HEK293T (cell line): ENCODE measurements around the gene GNAQ.
A peak's percentile ranks its signal among the peaks of the same experiment; 100 is the strongest.

Source experiments
- CTCF ChIA-PET: fragments of 350-600 bp; formaldehyde crosslinking; extraction: SDS; loops from one replicate; lab custom pipeline; 2021; ENCODE audit warnings: antibody characterized with exemption, inconsistent platforms; lab: Yijun Ruan, JAX
- POLR2A ChIA-PET: fragments of 350-600 bp; formaldehyde crosslinking; extraction: SDS; loops from one replicate; lab custom pipeline; 2020; ENCODE audit warnings: antibody characterized with exemption, inconsistent platforms; lab: Yijun Ruan, JAX
- DNase-seq: peaks from one replicate; pipeline ENCODE4 v3.0.0; 2012; ENCODE audit warnings: mixed read lengths; ENCODE audit errors: extremely low spot score
- ARNT ChIP-seq: fragments of 450-650 bp; IDR thresholded peaks from 2 replicates; pipeline ENCODE4 v1.6.1; 2017; ENCODE audit warnings: mild to moderate bottlenecking
- BHLHE40 ChIP-seq: fragments of 450-650 bp; IDR thresholded peaks from 2 replicates; pipeline ENCODE4 v1.6.1; 2016; ENCODE audit warnings: mild to moderate bottlenecking, moderate library complexity, borderline replicate concordance
- CTBP1 ChIP-seq: fragments of 450-650 bp; IDR thresholded peaks from 2 replicates; pipeline ENCODE4 v1.6.1; 2016; ENCODE audit warnings: borderline replicate concordance
- ELF4 ChIP-seq: fragments of 450-650 bp; IDR thresholded peaks from 2 replicates; pipeline ENCODE4 v1.6.1; 2017; ENCODE audit warnings: antibody characterized with exemption
- FOXA1 ChIP-seq: fragments of 450-650 bp; IDR thresholded peaks from 2 replicates; pipeline ENCODE4 v1.6.1; 2016; ENCODE audit warnings: mild to moderate bottlenecking
- FOXK2 ChIP-seq: fragments of 450-650 bp; IDR thresholded peaks from 2 replicates; pipeline ENCODE4 v1.6.1; 2016; ENCODE audit warnings: mild to moderate bottlenecking
- FOXM1 ChIP-seq: fragments of 450-650 bp; IDR thresholded peaks from 2 replicates; pipeline ENCODE4 v1.6.1; 2017; ENCODE audit warnings: mild to moderate bottlenecking, borderline replicate concordance
- HDGF ChIP-seq: fragments of 450-650 bp; IDR thresholded peaks from 2 replicates; pipeline ENCODE4 v1.6.1; 2017; ENCODE audit warnings: antibody characterized with exemption, borderline replicate concordance
- L3MBTL2 ChIP-seq: fragments of 450-650 bp; conservative IDR thresholded peaks from 2 replicates; pipeline ENCODE4 v1.6.1; 2016; ENCODE audit warnings: mild to moderate bottlenecking
- LEF1 ChIP-seq: fragments of 450-650 bp; IDR thresholded peaks from 2 replicates; pipeline ENCODE4 v1.6.1; 2017; ENCODE audit warnings: mild to moderate bottlenecking, borderline replicate concordance
- NFRKB ChIP-seq: fragments of 450-650 bp; IDR thresholded peaks from 2 replicates; pipeline ENCODE4 v1.6.1; 2016; ENCODE audit warnings: mild to moderate bottlenecking, moderate library complexity
- SP1 ChIP-seq: fragments of 450-650 bp; IDR thresholded peaks from 2 replicates; pipeline ENCODE4 v1.6.1; 2017
- SUZ12 ChIP-seq: fragments of 450-650 bp; IDR thresholded peaks from 2 replicates; pipeline ENCODE4 v1.6.1; 2016; ENCODE audit warnings: mild to moderate bottlenecking
- TARDBP ChIP-seq: fragments of 450-650 bp; IDR thresholded peaks from 2 replicates; pipeline ENCODE4 v1.6.1; 2016
- ZNF384 ChIP-seq: fragments of 450-650 bp; IDR thresholded peaks from 2 replicates; pipeline ENCODE4 v1.6.1; 2016
- TF ChIP-seq, protein P1 (sequence below): fragments of 450-650 bp; IDR thresholded peaks from 2 replicates; pipeline ENCODE4 v1.6.1; 2016

Gene GNAQ

DNA sequence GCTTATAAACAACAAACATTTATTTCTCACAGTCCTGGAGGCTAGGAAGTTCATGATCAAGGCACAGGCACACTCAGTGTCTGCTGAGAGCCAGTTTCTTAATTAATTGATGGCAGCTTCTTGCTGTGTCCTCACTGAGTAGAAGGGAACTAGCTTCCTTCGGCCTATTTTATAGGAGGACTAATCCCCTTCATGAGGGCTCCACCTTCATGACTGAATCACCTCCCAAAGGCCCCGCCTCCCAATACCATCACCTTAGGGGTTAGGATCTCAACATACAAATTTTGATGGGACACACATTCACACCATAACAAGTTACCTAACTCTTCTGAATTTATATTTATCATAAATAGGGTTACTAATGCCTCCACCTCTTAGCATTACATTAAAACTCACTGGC, 129.8 kb downstream of the GNAQ start:
- no peak for DNase-seq
- ChIA-PET POLR2A (no interaction called here), CTCF (no interaction called here)
- no peak for TF ChIP-seq ELF4
- no peak for TF ChIP-seq SUZ12
- TF ChIP-seq LEF1 = no peak
- no peak for TF ChIP-seq L3MBTL2
- no peak for TF ChIP-seq FOXM1
- TF ChIP-seq TARDBP = no peak
- no peak for TF ChIP-seq HDGF
- no peak for TF ChIP-seq ARNT
- TF ChIP-seq BHLHE40 = no peak
- no peak for TF ChIP-seq FOXA1
- TF ChIP-seq, protein P1, sequence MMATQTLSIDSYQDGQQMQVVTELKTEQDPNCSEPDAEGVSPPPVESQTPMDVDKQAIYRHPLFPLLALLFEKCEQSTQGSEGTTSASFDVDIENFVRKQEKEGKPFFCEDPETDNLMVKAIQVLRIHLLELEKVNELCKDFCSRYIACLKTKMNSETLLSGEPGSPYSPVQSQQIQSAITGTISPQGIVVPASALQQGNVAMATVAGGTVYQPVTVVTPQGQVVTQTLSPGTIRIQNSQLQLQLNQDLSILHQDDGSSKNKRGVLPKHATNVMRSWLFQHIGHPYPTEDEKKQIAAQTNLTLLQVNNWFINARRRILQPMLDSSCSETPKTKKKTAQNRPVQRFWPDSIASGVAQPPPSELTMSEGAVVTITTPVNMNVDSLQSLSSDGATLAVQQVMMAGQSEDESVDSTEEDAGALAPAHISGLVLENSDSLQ = no peak
- no peak for TF ChIP-seq NFRKB
- TF ChIP-seq FOXK2 = no peak
- no peak for TF ChIP-seq SP1
- TF ChIP-seq ZNF384 = no peak
- TF ChIP-seq CTBP1 = no peak

DNA sequence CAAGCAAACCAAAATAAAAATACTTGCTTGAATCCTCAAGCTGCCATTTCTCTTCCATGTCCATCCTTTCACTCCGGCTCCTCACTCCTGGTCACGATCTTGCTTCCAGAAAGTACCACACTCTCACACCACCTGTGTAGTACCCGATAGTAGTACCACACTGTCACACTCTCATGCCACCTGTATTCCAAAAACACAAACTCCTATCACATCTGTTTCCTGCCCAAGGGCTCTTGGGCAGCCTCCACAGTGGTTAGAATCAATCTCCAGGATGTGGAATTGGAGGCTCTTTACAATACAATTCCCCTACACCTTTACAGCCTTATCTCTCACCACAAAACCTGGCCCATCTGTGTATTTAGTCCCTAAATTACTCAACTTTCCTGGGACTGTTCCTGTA, 130.6 kb downstream of the GNAQ start:
- TF ChIP-seq, protein P1 = no peak
- TF ChIP-seq LEF1 (no peak), FOXM1 (no peak), ARNT (no peak), FOXA1 (no peak), CTBP1 (no peak), HDGF (no peak), SUZ12 (no peak), ZNF384 (no peak), L3MBTL2 (no peak)
- ChIA-PET CTCF (no interaction called here), POLR2A (no interaction called here)
- no peak for DNase-seq

DNA sequence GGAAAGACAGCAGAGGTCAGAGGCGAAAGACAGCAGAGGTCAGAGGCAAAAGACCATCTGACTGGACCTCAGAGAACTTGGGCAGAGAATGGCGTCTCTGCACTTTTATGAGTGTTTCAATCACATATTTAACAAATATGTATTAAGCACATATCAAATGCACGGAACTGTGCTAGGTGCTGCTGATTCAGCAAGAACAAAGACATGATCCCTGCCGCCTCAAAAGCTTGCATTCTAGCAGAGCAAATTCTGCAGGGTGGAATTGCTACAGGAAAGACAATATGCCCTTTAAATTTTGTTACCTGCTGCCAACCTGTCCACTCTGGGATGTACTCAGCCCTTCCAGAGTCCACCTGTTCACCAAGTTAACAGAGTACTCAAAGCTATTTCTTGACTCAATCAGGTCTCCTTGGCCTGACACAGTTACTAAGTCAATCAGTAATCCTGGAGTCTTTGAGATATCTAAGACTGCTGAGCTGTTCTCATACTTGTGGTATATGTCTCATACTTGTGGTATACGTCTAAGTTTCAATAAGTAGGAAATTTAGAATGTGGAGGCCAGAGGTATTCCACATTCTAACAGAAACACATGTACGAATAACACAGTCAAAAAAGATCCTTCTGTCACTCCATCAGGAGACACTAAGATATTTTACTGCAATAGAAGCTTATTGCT, 131.8 kb downstream of the GNAQ start:
- no peak for DNase-seq

GRCh38 chr9:77898864-77899263, 132.7 kb downstream of the GNAQ start:
- ChIA-PET CTCF (no interaction called here), POLR2A (no interaction called here)
- TF ChIP-seq ZNF384 = no peak
- no peak for TF ChIP-seq CTBP1
- no peak for TF ChIP-seq ELF4
- no peak for TF ChIP-seq BHLHE40
- no peak for TF ChIP-seq FOXM1
- TF ChIP-seq L3MBTL2 = no peak
- TF ChIP-seq TARDBP = no peak
- no peak for DNase-seq

More for the DNA sequence above, 131.8 kb downstream of the GNAQ start:
- TF ChIP-seq SUZ12 (no peak), TARDBP (no peak), L3MBTL2 (no peak), FOXK2 (no peak)
- CTCF ChIA-PET = interaction anchor here (0.5 kb wide), 1 partner anchor 10 kb away, joined by 8 read pairs; no protein-coding TSS in a partner anchor
- POLR2A ChIA-PET = no interaction called here

- peak; percentile 19 for DNase-seq
- no peak for TF ChIP-seq BHLHE40
- TF ChIP-seq LEF1 = no peak
- TF ChIP-seq HDGF = no peak
- no peak for TF ChIP-seq SP1
- TF ChIP-seq FOXM1 = no peak
- POLR2A ChIA-PET = no interaction called here
- CTCF ChIA-PET = interaction anchor here (0.7 kb wide), 2 partner anchors 11 to 690 kb away, joined by 3 read pairs; no protein-coding TSS in a partner anchor
Measured at GRCh38 chr9:77896938-77897667, 134.5 kb downstream of the GNAQ start.

DNA sequence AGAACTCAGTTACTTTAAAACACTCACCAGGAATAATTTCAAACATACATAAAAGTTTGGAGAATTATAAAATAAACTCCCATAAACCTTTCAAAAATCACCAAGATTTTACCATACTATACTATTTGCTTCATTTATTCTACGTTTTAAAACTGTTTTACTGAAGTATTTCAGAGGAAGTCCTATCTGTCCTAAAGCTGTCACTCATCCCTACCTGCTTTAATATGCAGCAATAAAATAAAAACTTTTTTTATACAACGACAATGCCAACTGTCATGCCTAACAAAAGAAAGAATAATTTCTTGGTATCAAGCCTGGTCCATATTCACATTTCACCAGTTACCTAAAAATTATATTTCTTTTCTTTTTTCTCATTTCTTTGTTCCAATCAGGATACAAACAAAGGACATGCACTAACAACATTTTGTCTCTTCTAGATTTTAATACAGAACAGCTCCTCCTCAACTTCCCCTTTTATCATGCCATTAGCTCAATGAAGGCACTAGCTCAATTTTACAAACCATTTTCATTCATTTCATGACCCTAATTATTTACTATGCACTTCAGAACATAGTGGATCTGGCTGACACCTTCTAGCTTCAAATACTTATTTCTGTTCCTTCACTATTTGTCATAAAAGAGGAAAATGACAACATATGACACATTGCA, 135.2 kb downstream of the GNAQ start:
- no peak for DNase-seq
- POLR2A ChIA-PET = no interaction called here
- CTCF ChIA-PET = interaction anchor here (0.7 kb wide), 2 partner anchors 10 to 690 kb away, joined by 3 read pairs; no protein-coding TSS in a partner anchor
- TF ChIP-seq, protein P1 = peak; percentile 49
- TF ChIP-seq FOXK2 = no peak
